Measurements from ENCODE around the gene AGMO.
"Not testable (repeated sequence)": the region's sequence is repeated elsewhere in the genome, so short reads cannot be mapped to it uniquely, and the experiment has no call there.

AGMO gene

DNA sequence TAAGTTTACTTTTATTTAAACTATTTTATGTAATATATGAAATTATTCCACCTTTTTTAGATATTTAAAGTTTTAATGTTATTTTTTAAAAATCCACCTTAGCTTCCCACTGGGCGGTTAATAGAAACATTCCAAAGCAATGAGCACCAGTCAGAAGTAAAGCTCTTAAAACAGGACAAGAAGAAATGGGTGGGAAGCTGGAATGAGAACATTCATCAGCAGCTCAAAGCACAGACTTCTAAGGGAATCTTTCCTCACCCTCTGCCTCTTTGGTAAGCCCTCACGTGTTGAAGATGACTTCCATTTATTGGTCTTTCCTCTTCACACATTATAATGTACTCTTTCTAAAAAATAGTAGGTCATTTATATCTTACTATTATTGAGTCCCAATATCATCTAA is 3.1 kb downstream of the AGMO start:
- no peak for DNase-seq

DNA sequence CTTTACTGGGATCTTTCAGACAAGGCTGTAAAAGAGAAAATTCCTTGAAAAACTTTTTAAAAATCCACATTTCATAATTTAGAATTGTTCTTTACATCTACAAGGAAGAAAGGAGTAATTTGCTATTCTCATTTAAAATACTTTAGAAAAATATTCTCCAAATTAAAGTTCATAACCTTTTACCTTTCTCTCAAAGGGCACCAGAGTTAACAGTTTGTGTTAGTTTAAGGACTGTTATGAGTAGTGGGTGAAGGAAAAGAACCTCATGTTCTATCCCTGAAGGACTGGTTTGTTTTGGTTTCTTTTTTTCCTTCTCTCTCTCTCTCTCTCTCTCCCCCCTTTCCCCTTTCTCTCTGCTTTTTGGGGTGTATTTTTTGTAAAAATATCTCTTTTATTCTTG is 4.1 kb downstream of the AGMO start:
- no peak for DNase-seq

DNA sequence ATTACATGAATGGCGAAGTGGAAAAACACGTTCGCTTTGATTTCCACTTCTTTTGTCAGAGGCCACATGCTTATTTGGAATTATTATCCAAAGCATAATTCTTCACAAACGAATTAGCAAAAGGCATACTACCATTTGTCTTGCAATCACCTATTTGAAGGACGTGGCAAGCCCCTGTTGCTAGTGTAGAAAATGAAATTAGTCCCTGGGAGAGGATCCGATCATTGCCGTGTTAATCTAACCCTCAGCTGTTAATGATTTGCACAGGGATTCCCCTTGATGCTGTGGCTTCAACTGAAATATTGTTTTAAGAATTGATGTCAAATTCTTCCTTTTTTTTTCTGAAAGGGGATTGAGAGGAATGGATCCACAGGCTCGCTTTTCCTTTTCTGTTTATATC is 4.6 kb downstream of the AGMO start:
- no peak for DNase-seq

DNA sequence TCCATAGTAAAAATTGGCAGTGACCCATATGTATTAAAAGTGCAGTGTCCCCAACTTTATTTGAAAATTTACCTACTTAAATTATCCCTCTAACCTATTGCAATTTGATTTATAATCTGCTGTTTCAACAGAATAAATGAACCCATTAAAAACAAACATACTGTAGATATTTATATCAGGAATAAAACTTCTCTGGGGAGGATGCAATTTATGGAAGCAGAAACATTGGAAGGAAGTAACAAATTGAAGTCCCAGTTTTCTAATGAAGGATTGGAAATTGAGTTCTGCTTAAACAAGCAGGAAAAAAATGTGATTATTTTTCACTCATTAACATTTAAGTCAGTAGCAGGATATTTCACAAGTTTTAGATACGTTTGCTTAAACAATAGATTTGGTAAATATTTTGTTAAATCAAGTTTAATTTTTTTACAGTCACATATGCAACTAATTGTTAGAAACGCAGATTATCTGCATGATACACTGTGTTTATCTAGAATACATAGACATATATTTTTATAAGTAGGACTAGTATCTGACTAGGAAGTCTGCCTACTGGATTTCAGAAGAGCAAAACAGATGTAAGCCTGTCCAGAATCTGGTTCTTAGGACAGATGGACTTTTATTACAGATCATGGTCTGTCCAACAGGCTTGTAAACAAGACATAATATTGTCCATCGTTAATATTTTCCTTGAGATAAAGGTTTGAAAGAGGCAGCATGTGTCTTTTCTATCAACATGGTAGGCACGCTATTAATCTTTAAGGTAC is 5.3 kb downstream of the AGMO start:
- DNase-seq = no peak

DNA sequence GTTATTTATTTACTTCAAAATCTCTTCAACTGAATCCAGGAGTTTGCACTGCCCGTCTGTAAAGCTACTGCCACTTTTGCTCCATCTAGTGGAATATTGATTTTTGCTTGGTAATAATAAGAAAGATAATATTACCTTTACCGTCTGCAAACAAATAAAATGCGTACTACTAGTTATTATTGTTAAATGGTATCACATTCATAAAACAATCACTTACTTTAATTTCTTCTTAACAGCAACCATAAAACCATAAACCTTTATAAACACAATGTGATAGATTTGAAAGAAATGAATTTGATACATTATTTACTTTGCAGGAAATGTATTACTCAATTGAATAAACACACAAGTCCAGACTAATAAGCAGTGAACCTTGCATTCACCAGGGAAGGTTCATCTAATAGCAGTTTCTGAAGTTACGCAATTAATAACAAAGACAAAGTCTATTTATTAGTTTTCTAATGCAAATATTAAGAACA is 6.4 kb downstream of the AGMO start:
- no peak for DNase-seq

DNA sequence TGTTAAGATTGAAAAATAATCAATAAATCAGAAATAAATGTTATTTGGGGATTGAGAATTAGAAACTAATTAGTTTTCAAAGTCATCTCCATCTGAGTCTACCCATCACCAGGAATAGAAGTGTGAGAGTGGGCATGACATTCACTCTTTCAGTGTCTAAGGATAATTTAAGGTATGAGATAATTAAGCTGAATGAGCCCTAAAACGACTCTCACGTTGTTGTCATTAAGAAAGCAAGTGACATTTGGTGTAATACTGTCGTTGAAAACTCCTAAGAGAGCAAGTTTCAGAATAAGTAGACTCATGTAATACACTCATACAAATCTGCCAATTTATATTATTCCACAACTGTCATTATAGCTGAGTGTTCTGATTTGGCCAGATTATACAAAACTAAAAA is 7.1 kb downstream of the AGMO start:
- no peak for DNase-seq

DNA sequence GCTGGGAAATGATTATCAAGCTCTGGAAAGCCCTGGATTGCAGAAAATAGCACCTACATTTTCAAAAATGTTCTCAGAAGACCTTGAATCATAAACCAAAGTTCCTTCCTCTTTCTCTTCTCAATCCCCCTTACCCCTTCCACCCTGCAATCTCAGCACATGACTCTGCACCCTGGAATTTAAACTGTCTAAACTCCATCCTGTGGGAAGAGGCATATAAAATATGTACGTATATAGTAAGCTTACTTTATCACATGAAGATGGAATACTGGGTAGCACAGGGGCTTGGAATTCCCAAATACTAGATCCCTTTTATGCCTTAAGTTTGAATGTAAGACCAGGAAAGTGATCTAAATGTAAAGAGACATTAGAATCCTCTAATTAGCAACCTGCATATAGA is 7.7 kb downstream of the AGMO start:
- no peak for DNase-seq

DNA sequence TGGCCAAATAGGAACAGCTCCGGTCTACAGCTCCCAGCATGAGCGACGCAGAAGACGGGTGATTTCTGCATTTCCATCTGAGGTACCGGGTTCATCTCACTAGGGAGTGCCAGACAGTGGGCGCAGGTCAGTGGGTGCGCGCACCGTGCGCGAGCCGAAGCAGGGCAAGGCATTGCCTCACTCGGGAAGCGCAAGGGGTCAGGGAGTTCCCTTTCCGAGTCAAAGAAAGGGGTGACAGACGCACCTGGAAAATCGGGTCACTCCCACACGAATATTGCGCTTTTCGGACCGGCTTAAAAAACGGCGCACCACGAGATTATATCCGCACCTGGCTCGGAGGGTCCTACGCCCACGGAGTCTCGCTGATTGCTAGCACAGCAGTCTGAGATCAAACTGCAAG is 14.5 kb downstream of the AGMO start:
- DNase-seq = not testable (repeated sequence)

DNA sequence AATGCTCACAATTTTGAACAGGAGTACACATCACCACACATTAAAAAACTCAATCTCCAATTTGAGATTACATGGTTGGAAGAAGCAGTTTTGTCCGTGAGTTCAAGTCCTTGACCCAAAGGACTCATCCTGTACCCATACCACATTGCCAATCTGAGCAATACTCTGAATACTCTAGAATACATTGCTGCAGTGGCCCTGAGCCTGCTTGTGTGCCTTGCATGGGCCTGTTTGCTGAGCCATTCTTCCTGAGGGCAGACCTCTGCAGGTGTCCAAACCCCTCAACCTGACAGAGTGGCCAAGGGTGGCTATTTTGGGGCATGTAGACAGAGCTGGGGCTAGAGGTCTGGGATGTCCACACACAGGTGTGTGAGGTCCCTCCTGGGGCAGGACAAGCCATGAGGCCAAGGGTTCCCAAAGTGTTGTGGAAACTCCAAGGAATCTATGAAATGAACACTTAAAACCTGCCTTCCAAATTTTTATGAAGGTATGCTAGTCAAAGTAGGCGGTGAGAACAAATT is 15.5 kb downstream of the AGMO start:
- no peak for DNase-seq

DNA sequence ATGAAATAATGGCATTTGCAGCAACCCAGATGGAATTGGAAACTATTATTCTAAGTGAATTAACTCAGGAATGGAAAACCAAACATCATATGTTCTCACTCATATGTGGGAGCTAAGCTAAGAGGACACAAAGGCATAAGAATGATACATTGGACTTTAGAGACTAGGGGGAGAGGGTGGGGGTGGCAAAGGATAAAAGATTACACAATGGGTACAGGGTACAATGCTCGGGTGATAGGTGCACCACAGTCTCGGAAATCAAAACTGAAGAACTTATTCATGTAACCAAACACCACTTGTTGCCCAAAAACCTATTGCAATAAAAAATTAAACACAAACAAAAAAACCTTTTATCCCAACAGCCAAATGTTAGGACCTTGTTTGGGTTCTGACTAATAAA is 17.8 kb downstream of the AGMO start:
- no peak for DNase-seq

DNA sequence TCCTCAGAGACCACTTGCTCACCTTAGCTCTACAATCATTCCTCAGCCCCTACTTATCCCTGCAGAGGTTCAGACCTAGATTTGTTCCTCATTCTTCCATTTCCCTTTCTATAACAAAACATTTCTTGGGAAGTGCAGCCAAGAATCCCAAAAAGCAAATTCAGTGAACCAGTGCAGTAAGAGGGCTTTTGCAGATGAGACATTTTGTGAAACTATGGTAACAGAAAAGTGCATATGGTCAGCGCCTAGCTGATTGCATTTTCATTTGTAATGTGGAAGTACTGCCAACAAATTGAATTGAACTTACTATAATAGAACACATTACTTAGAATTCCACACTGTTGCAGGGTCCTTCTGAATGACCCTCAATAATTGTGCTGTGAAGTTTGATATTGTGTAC is 18.6 kb downstream of the AGMO start:
- DNase-seq = no peak

DNA sequence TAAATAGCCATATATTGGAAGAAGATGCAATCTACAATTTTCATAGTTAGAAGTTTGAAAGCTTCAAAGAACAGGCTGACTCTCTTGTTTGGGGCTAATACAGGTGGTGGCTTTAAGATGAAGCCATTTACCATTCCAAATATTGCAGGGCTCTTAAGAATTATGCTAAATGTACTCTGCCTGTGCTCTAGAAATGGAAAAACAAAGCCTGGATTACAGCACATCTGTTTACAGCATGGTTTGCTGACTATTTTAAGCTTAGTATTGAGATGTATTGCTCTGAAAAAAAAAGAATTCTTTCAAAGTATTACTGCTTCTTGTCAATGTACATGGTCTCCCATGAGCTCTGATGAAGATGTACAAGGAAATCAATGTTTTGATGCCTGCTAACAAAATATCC is 34.2 kb downstream of the AGMO start:
- DNase-seq = no peak

DNA sequence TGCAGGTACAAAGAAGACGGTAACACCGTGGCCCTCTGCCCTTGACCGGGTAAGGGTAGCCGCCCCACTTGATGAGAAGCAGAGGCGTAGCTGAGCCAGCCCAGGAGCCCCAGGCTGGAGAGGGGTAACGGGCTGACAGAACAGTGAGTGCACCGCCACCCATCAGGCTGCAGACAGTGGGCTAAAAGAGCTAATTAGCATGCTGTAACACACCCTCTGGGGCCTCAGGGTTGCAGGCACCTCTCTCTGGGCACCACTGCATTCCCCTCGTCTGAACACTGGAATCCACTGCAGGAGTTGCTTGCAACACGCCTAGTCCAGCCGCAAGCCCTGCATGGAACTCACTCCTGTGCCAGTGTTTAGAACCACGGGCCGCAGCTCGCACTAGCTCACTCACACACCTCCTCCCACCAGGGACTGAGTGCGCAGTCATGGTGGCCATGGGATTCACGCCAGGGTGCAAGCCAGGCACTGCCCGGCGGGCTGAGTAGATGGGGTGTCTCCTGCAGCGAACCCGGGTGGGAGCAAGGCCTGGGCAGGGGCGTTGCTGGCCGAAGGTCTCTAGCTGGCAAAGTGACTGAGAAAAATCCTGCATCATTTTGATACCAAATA is 36.1 kb downstream of the AGMO start:
- no peak for DNase-seq

DNA sequence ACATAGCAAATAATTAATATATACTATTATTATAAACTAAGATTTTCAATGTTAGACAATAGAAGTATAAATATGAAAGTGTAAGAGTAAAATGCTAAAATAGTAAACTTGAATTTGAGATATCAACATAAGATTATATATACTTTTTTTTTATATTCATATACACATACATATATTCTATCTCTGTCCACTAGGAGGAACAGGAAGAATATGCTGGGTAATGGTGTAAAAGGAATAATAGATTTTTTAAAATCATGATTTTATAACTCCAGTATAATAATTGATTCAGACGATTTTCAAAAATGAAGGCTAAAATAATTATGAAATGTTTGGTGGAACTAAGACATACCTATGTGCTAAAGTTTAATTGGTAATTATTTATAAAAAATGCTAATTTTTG is 37.7 kb downstream of the AGMO start:
- DNase-seq = no peak

DNA sequence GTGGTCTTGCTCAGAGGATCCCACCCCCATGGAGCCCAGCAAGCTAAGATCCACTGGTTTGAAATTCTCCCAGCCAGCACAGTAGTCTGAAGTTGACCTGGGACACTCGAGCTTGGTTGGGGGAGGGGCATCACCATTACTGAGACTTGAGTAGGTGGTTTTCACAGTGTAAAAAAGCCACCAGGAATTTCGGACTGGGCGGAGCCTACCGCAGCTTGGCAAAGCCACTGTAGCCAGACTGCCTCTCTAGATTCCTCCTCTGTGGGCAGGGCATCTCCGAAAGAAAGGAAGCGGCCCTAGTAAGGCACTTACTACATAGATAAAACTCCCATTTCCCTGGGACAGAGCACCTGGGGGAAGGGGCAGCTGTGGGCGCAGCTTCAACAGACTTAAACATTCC is 44.0 kb downstream of the AGMO start:
- peak; percentile 72 for DNase-seq

DNA sequence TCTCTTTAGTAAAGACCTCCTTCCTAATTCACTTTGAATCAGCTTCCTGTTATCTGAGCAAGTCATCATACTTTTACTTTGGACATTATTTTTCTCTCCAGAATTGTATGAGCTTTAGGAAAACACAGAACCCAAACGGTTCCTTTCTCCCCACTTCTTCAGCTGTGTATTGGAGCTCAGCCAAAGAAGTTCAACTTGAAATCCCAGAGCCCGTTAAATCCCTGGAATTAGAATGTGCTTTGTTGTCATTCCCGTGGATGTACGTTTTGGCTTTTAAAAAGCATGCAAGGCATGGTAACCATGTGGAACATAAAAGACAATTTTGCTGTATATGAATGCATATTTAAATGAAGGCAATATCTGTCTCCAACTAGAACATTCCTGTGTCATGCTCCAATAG is 46.6 kb downstream of the AGMO start:
- DNase-seq = no peak

DNA sequence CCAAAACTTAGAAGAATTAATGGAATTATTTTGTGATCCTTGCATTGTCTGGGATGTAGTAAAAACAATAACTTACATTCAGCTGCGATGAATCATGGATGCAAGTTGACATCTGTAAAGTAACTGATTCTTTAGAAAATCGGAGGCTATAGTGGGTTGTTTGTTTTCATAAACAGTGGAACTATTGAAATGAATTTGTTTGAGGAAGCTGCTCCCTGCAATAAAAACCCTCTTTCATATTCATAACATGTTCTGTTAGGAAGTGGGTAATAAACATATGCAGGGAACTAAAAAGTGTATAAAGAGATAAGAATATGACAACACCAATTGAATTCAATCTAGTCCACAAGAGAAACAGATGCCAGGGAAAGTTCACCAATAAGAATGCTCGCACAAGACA is 53.6 kb downstream of the AGMO start:
- no peak for DNase-seq

DNA sequence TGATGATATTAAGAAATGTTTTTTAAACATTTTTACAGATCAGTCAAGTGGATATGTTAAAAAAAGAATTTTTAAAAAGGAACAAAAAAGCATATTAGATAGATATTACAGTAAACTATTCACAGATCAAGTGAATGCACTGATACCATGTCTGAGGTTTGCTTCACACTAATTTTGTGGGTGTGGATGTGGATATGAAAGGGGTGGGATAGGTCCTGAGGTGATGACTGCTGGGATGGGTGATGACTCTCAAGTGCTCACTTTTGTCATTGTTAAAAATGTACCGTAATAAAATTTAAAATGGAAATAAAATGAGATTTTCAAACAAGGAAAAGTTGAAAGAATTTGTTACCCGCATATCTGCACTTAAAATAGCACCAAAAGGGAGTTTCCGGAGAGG is 54.1 kb downstream of the AGMO start:
- DNase-seq = no peak

DNA sequence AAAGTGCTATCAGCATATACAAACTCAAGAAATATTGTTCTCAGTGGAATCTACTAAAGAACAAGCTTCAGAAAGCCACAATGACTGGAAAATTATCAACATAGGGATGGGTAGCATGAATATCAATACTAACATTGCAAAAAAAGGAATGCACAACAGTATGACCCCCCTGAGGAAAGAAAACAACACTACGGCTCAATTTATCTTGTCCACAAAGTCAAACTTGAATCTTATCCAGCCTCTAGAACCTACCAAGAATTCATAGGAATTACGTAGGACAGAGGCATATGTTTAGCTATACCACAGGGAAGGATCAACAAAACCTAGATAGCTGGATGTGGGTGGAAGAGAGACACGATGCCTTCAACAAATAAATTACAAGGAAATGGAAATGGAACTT is 54.6 kb downstream of the AGMO start:
- no peak for DNase-seq

DNA sequence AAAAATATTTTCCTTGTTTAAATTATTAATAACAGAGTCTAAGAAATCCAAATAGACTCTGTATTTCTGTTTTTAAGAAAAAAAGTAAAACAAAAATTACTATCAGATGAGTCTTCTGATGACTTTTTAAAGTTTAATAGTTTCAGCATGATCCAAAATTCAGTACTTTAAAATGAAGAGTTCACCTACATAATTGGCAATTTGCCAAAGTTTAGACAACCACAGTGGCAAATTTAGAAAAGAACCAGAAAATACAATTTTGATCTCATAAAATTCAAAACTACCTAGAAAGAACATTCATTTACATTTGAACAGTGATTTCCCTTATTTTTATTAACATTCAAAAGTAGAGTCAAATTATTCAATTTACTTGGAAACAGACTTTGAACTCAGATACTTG is 56.1 kb downstream of the AGMO start:
- DNase-seq = no peak

DNA sequence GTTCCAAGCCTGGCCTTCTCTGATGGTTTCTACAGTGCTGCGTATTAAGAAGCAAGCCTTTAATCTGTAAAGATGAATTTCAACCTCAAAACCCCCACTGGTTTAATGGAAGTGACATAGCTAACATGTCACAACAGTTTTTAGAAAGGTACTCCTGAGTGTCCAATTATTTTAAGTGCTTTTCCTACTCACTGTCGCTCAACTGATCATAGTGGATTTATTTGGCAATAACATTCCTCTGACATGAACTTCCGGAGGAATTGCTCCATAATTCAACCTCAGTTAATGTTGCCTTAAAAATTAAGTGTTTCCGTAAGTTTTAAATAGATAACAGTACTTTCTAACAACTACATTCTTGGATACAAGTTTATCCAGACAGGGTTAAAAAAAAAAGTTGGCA is 57.5 kb downstream of the AGMO start:
- no peak for DNase-seq

DNA sequence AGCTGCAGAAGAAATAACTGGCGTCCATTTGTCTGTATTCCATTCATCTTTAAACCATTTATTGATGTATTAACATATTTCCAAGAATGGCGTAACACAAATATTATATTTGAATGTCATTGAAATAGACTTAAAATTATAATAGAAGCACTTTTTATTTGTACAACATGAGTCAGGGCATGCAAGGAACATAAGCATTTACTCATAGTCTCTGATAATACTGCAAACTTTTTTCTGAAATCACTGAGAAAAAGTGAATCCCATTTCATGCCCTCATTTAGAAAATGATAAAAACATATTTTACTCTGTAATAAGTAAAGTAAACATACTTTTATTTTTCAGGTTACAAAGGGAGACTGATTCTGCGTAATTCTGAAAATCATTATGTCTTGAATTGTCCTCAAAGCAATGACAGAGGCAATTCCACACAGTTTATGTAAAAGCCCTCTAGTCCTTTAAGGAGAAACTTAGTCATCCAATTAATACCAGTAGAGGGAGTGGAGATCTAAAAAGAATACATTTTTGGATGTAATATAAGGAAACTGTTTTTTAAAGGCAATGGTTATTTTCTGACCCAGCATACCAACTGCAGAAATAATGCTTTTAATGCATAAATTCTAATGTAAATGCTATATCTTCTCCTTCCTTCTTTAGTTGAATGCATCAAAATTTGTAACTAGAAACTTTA is 58.1 kb downstream of the AGMO start:
- no peak for DNase-seq

DNA sequence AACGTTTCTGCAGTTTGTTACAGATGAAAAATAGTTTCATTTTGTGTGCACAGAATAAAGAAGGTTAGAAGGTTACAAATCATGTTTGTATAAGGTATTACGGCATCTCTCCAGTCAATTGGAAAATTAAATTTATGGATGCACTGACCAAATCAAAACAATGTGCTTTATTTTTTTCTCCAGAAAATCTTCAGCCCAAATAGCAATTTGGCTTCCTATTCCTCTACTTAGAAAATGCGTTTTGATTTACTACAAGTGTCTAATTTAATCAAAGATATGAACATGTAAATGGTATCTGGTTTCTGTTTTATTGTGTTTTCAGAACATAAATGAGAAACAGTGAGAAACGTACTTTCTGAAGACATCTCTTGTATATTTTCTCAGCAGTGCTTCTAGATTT is 63.4 kb downstream of the AGMO start:
- no peak for DNase-seq

DNA sequence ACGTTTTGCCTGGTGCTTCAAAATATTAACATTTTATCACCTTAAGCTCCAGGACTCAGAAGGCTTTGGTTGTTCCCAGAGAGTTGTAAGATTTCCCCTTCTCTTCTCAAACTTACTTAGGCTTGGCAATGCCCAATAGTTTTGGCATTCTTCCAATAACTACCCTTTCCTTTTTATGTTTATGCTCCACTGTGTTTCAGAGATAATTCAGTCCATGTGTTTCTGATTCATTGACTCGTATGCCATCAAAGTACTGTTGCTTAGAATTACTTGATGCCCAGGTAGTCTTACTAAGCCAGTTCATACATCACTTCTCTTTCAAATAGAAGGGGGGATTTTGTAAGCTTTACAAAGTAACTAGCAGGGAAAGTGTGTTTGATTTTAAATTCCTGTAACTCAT is 66.6 kb downstream of the AGMO start:
- no peak for DNase-seq
